Subcutaneous abdominal adipose tissue (tissue), 5 donors: ENCODE measurements around the gene VASN.
A peak's percentile ranks its signal among the peaks of the same experiment; 100 is the strongest.

ENCODE experiments used
- H3K27ac ChIP-seq: one replicate; pipeline ENCODE4 v1.7.0; 2013; ENCODE audit warnings: low read depth, mild to moderate bottlenecking, inconsistent platforms, low read length, moderate library complexity
- H3K27me3 ChIP-seq, 5 donors: one replicate each; pipeline ENCODE4 v1.7.0; 2013; ENCODE audit warnings: low read length in 5 of 5, inconsistent platforms in 1 of 5; ENCODE audit not compliant: control insufficient read depth in 5 of 5, insufficient read depth in 4 of 5
- H3K36me3 ChIP-seq, 5 donors: one replicate each; pipeline ENCODE4 v1.7.0; 2013; ENCODE audit warnings: low read length in 5 of 5; ENCODE audit not compliant: control insufficient read depth in 5 of 5, insufficient read depth in 5 of 5
- H3K4me1 ChIP-seq, 5 donors: one replicate each; pipeline ENCODE4 v1.7.0; 2013; ENCODE audit warnings: low read length in 5 of 5, mild to moderate bottlenecking in 3 of 5, moderate library complexity in 1 of 5; ENCODE audit not compliant: control insufficient read depth in 5 of 5, insufficient read depth in 5 of 5
- H3K4me3 ChIP-seq, 5 donors: one replicate each; pipeline ENCODE4 v1.7.0; 2013; ENCODE audit warnings: low read length in 5 of 5, low read depth in 1 of 5
- H3K9ac ChIP-seq, 5 donors: one replicate each; pipeline ENCODE4 v1.7.0; 2013; ENCODE audit warnings: low read length in 5 of 5, mild to moderate bottlenecking in 4 of 5, moderate library complexity in 3 of 5
- H3K9me3 ChIP-seq, 5 donors: one replicate each; pipeline ENCODE4 v1.7.0; 2013; ENCODE audit warnings: low read length in 5 of 5; ENCODE audit not compliant: control insufficient read depth in 5 of 5
- donor health status: healthy.
- donor health status: healthy.
- donor health status: healthy.
- donor health status: healthy.
- donor health status: healthy.

Gene VASN

DNA sequence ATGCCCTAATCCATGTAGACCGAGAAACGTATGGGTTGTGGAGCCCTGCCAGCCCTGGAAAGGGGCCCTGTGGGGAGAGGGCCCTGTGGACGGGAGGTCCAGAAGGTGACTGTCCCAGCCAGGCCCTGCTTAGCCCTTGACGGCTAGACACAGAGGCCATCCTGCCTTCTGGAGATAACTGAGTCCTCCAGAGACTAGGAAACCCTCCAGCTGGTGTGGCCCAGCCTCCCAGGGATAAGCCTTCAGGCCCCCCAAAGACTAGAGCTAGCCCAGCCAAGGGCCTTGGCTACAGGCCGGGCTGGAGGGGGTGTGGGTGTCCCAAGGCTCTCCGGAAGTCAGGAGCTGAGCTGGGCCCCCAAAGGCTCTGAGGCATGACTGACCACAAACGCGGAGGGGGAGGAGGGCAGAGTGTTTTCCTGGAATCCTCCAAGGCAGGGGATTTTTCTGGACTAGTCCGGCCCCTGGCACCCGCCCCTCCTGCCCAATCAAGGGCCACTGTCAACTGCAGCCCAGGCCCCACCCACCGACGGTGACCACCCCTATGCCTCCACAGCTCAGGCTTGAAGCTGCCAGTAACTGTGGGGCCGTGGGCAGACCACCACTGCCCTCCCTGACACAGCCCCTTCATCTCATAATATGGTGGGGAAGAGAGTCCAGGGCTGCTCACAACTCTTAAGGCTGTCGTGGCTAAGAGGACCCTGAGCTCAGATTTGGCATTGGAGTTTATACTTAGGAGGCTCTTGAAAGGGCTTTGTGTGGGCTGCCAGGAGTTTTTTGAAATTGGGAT lies 885 bp upstream of the VASN start:
- Histone ChIP-seq H3K27ac (peak overlapping the region; percentile 94), H3K4me1 (peaks cover 0 to 66% (median 55%) of the 10 kb centered on the region in 5 donors), H3K9ac (peak overlapping the region in 4 of 5 donors; percentile 31 to 82 (median 56)), H3K36me3 (peaks cover 0 to 10% (median 4%) of the 10 kb centered on the region in 5 donors), H3K9me3 (no peaks in the 10 kb centered on the region), H3K27me3 (no peaks in the 10 kb centered on the region), H3K4me3 (peak overlapping the region in 1 of 5 donors; percentile 36)

- no peaks in the 10 kb centered on the region for H3K9me3 ChIP-seq
- peaks cover 0 to 4% (median 3%) of the 10 kb centered on the region in 5 donors for H3K36me3 ChIP-seq
- peak overlapping the region; percentile 76 to 86 (median 81) for H3K4me3 ChIP-seq
- peak overlapping the region; percentile 48 to 84 (median 73) for H3K9ac ChIP-seq
- H3K27me3 ChIP-seq: no peaks in the 10 kb centered on the region
- peaks cover 0 to 79% (median 67%) of the 10 kb centered on the region in 5 donors for H3K4me1 ChIP-seq
- peak overlapping the region; percentile 94 for H3K27ac ChIP-seq
These were observed 441 bp downstream of the VASN start for GRCh38 chr16:4372001-4372577.

GRCh38 chr16:4372578-4373355 lies 1.1 kb downstream of the VASN start:
- no peaks in the 10 kb centered on the region for H3K9me3 ChIP-seq
- H3K9ac ChIP-seq: peak overlapping the region; percentile 48 to 84 (median 73)
- H3K4me3 ChIP-seq: peak overlapping the region; percentile 76 to 86 (median 81)
- H3K27ac ChIP-seq: peak overlapping the region; percentile 94
- peaks cover 2 to 86% (median 73%) of the 10 kb centered on the region in 5 donors for H3K4me1 ChIP-seq
- no peaks in the 10 kb centered on the region for H3K27me3 ChIP-seq
- H3K36me3 ChIP-seq: no peaks in the 10 kb centered on the region

GRCh38 chr16:4373356-4373908 lies 1.8 kb downstream of the VASN start:
- no peaks in the 10 kb centered on the region for H3K9me3 ChIP-seq
- peak overlapping the region; percentile 94 for H3K27ac ChIP-seq
- H3K27me3 ChIP-seq: no peaks in the 10 kb centered on the region
- peaks cover 3 to 91% (median 80%) of the 10 kb centered on the region in 5 donors for H3K4me1 ChIP-seq
- peak overlapping the region; percentile 76 to 86 (median 81) for H3K4me3 ChIP-seq
- H3K36me3 ChIP-seq: peaks cover 0 to 3% (median 0%) of the 10 kb centered on the region in 5 donors
- H3K9ac ChIP-seq: peak overlapping the region in 4 of 5 donors; percentile 42 to 84 (median 64)

DNA sequence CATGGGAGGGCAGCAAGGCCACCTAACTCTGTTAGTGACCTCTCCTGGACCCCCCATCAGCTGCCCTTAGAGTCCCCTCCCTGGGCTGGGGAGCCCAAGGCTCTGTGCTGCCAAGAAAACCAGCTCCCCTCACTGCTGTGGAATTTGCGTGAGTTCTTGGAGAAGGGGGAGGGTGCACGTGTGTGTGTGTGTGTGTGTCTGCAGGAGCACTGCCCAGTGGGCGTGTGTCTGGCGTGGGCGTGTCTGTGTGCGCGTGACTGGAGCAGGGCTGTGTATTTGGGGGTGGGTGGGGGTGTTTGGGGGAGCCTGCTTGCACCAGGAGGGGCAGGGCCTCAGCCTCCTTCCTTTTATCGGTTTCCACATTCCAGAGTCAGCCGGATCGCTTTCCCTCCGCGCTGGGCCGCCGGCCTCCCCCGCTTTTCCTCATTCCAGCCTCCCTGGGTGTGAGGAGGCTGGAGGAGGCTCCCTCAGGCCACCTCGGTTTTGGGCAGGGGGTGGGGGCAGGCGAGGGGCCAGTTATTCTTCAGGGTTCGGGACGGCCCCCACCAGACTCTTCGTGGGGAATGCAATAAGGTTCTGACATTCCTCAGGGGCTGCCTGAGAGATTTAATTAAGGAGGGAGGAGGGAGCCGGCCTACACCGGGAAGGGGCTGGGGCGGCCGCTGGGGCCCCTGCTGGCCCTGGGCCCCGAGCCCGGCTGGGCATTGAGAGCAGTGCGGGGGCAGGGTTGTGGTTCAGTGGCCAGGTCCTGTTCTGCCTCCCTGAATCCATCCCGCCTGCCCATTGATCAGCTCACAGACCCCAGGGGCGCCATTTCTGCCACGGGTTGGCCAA lies 2.5 kb downstream of the VASN start:
- Histone ChIP-seq H3K9me3 (no peaks in the 10 kb centered on the region), H3K36me3 (peaks cover 0 to 10% (median 4%) of the 10 kb centered on the region in 5 donors), H3K9ac (peak overlapping the region in 4 of 5 donors; percentile 42 to 84 (median 50)), H3K4me1 (peaks cover 3 to 91% (median 77%) of the 10 kb centered on the region in 5 donors), H3K27me3 (no peaks in the 10 kb centered on the region), H3K27ac (peak overlapping the region; percentile 94), H3K4me3 (peak overlapping the region; percentile 58 to 82 (median 80))

DNA sequence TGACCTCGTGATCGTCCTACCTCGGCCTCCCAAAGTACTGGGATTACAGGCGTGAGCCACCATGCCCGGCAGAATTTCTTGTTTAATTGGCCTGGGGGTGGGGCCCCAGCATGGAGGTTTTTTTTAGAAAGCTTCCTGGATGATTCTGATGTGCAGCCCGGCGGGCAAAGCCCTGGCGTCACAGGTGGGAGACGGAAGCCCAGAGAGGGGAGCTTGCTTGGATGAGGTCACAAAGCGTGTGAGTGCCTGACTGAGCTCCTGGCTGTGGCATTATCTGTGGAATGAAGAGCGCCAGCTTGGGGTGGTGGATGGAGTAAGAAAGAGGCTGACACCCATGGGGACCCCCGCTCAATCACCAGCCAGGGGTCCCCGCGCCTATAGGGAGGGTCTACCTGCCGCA lies 4.1 kb downstream of the VASN start:
- peaks cover 0 to 23% (median 8%) of the 10 kb centered on the region in 5 donors for H3K36me3 ChIP-seq

DNA sequence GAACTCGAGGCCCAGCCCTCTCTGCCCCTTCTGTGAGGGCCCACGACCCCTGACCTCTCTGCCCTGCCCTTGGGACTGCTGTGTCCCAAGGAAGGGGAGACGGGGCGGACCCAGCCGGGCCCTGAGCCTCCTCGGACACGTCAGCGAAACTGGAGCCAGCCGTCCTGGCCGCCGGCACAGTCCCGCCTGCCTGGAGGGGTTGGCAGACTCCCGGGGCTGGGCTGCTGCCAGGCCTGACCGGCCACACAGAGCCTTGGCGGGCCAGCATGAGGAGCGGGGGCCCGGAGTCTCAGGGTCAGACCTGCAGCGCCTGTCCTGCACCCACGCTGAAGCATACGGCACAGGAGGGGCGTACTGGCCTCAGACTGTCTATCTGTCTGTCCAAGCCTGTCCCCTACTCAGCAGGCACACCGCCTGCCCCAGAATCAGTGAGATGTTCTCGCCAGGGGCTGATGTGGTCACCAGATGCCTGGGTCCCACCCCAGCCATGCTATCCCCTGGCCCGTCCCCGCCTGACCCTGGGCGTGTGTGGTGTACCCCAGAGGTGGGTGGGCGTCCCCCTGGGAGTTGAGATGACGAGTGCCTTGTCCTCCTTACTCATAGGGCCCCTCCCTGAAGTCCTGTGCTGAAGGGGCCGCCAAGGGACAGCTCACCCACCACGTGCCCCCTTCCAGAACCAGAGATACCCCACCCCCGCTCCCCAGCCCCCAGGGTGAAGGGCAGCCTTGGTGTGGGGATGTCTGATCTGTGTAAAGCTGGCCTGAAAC lies 4.7 kb downstream of the VASN start:
- Histone ChIP-seq H3K9me3 (no peaks in the 10 kb centered on the region), H3K4me1 (peaks cover 3 to 75% (median 66%) of the 10 kb centered on the region in 5 donors), H3K27ac (peak overlapping the region; percentile 81), H3K36me3 (peaks cover 0 to 29% (median 14%) of the 10 kb centered on the region in 5 donors), H3K9ac (peak overlapping the region in 2 of 5 donors; percentile 61 to 66), H3K4me3 (peak overlapping the region in 3 of 5 donors; percentile 4 to 38 (median 18)), H3K27me3 (no peaks in the 10 kb centered on the region)

More for the DNA sequence above, 4.1 kb downstream of the VASN start:
- Histone ChIP-seq H3K27ac (peak overlapping the region; percentile 81), H3K9ac (peak overlapping the region in 2 of 5 donors; percentile 61 to 66), H3K27me3 (no peaks in the 10 kb centered on the region), H3K4me1 (peaks cover 3 to 81% (median 71%) of the 10 kb centered on the region in 5 donors), H3K4me3 (peak overlapping the region in 3 of 5 donors; percentile 4 to 18 (median 17)), H3K9me3 (no peaks in the 10 kb centered on the region)

GRCh38 chr16:4376893-4377572 lies 5.4 kb downstream of the VASN start:
- no peaks in the 10 kb centered on the region for H3K27me3 ChIP-seq
- peaks cover 0 to 36% (median 21%) of the 10 kb centered on the region in 5 donors for H3K36me3 ChIP-seq
- peaks cover 3 to 72% (median 64%) of the 10 kb centered on the region in 5 donors for H3K4me1 ChIP-seq
- H3K9ac ChIP-seq: peak overlapping the region in 1 of 5 donors; percentile 35
- no peaks in the 10 kb centered on the region for H3K9me3 ChIP-seq
- peak overlapping the region in 4 of 5 donors; percentile 3 to 38 (median 10) for H3K4me3 ChIP-seq
- H3K27ac ChIP-seq: peak overlapping the region; percentile 81
